NT2/D1 (cell line): Measurements from ENCODE around the gene STK24.
"Not testable (repeated sequence)": the region's sequence is repeated elsewhere in the genome, so short reads cannot be mapped to it uniquely, and the experiment has no call there.

Experiments used
- DNase-seq: peaks from one replicate; pipeline ENCODE4 v3.0.0-alpha.2; 2011; ENCODE audit warnings: low read depth, low spot score
- H3K27me3 ChIP-seq: 2 replicates; pipeline ENCODE4 v1.6.0; 2011; ENCODE audit warnings: mild to moderate bottlenecking; ENCODE audit not compliant: insufficient read length, insufficient read depth
- H3K36me3 ChIP-seq: 2 replicates; pipeline ENCODE4 v1.6.1; 2011; ENCODE audit warnings: mild to moderate bottlenecking, low read length, mixed read lengths; ENCODE audit not compliant: insufficient read depth, insufficient read length
- H3K4me1 ChIP-seq: 2 replicates; pipeline ENCODE4 v1.5.1; 2011; ENCODE audit not compliant: insufficient read depth, insufficient read length
- H3K4me3 ChIP-seq: 2 replicates; pipeline ENCODE4 v1.5.1; 2011; ENCODE audit warnings: low read depth; ENCODE audit not compliant: insufficient read length
- H3K9ac ChIP-seq: 2 replicates; pipeline ENCODE4 v1.6.0; 2011; ENCODE audit warnings: low read depth; ENCODE audit not compliant: insufficient read length
- H3K9me3 ChIP-seq: 2 replicates; pipeline ENCODE4 v1.5.1; 2011; ENCODE audit warnings: mild to moderate bottlenecking, low read length; ENCODE audit not compliant: insufficient read depth
- SUZ12 ChIP-seq: IDR thresholded peaks from 2 replicates; pipeline ENCODE4 v1.6.1; 2011; ENCODE audit not compliant: insufficient read length, insufficient read depth; ENCODE audit errors: extremely low read depth
- YY1 ChIP-seq: IDR thresholded peaks from 2 replicates; pipeline ENCODE4 v1.6.1; 2011; ENCODE audit not compliant: insufficient read length, insufficient read depth
- ZNF274 ChIP-seq: IDR thresholded peaks from 2 replicates; pipeline ENCODE4 v1.6.1; 2011; ENCODE audit warnings: mild to moderate bottlenecking, low read depth, low read length

STK24 gene

GRCh38 chr13:98580420-98580819, 3.5 kb upstream of the STK24 start:
- Histone ChIP-seq H3K9me3 (no peaks in the 10 kb centered on the region), H3K4me3 (no peak overlapping the region), H3K36me3 (no peaks in the 10 kb centered on the region), H3K9ac (no peak overlapping the region), H3K27me3 (no peaks in the 10 kb centered on the region), H3K4me1 (peaks cover 2% of the 10 kb centered on the region)
- DNase-seq, result no peak
- TF ChIP-seq SUZ12, result no peak

GRCh38 chr13:98577836-98578285, 954 bp upstream of the STK24 start:
- H3K27me3 ChIP-seq, result no peaks in the 10 kb centered on the region
- TF ChIP-seq ZNF274 (no peak), YY1 (no peak), SUZ12 (no peak)
- DNase-seq, result no peak
- H3K36me3 ChIP-seq, result no peaks in the 10 kb centered on the region
- no peaks in the 10 kb centered on the region for H3K9me3 ChIP-seq
- H3K4me3 ChIP-seq, result peak overlapping the region; percentile 65
- H3K4me1 ChIP-seq, result peaks cover 2% of the 10 kb centered on the region
- peak overlapping the region; percentile 93 for H3K9ac ChIP-seq

- no peak for DNase-seq
- Histone ChIP-seq H3K36me3 (no peaks in the 10 kb centered on the region), H3K9me3 (no peaks in the 10 kb centered on the region), H3K9ac (peak overlapping the region; percentile 92), H3K27me3 (no peaks in the 10 kb centered on the region), H3K4me1 (peaks cover 7% of the 10 kb centered on the region), H3K4me3 (peak overlapping the region; percentile 73)
- no peak for TF ChIP-seq ZNF274
- TF ChIP-seq YY1, result no peak
- no peak for TF ChIP-seq SUZ12
These were observed 534 bp downstream of the STK24 start for GRCh38 chr13:98576200-98576945.

DNA sequence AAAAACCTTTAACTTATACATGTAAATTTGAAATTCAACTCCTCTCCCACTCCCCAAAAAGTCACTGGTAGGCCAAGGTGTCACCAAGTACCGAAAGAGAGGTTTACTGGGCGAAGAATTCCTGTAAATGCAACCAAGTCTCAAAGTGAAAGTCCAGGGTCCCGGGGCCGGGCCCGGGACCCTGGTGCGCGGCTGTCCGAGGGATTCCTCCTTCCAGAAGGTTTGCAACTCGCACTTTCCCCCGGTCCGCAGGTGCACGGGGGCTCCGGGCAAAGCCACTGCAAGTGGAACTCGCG, 1.1 kb downstream of the STK24 start:
- no peak for DNase-seq

DNA sequence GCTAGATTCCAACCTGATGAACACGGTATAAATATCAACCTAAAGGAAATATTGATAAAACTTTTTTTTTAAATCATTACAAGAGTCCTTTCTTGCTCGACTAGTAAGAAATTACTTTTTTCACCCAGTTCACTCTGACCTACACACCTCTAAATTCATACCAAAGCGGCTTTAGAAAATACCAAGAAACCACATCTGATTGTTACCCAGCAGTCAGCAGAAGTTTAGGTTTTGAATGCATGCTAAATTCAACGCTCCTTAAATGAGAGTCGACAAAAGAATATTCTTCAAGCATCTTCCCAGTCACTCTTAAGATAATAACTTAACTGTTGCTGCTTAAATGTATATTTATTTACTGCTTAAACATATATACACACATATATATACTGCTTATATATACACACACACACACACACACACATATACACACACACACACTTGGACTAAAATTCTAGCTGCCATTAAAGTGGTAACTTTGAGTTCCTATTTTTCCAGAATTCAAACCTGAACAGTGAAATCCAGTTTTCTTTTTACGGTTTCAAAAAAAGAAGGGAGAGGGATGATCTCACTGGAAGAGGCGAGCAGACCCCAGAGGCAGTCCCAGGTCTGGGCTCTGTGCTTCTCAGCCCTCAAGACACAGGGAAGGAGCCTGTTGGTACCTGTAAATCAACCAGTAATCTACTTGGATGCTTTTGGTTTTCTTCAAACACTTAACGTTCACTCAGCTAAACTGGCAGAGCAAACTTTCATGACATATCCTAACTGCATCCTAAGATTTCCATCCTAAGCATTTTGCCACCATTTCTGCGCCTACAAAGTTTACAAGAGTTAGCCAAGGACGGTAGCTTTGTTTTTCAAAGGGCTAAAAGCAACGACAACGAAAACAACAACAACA, 1.7 kb downstream of the STK24 start:
- no peaks in the 10 kb centered on the region for H3K9me3 ChIP-seq
- peaks cover 10% of the 10 kb centered on the region for H3K4me1 ChIP-seq
- H3K27me3 ChIP-seq, result no peaks in the 10 kb centered on the region
- H3K36me3 ChIP-seq, result no peaks in the 10 kb centered on the region
- peak overlapping the region; percentile 73 for H3K4me3 ChIP-seq
- peak overlapping the region; percentile 92 for H3K9ac ChIP-seq
- no peak for DNase-seq
- TF ChIP-seq SUZ12, result no peak
- no peak for TF ChIP-seq ZNF274
- TF ChIP-seq YY1, result no peak

More for the DNA sequence above, 1.1 kb downstream of the STK24 start:
- Histone ChIP-seq H3K27me3 (no peaks in the 10 kb centered on the region), H3K9ac (peak overlapping the region; percentile 92), H3K9me3 (no peaks in the 10 kb centered on the region), H3K4me3 (peak overlapping the region; percentile 73), H3K4me1 (peaks cover 10% of the 10 kb centered on the region), H3K36me3 (no peaks in the 10 kb centered on the region)
- TF ChIP-seq YY1, result no peak
- no peak for TF ChIP-seq ZNF274
- TF ChIP-seq SUZ12, result no peak

- peaks cover 5% of the 10 kb centered on the region for H3K36me3 ChIP-seq
- DNase-seq, result no peak
- H3K4me3 ChIP-seq, result no peak overlapping the region
- no peaks in the 10 kb centered on the region for H3K9me3 ChIP-seq
- peaks cover 9% of the 10 kb centered on the region for H3K4me1 ChIP-seq
- TF ChIP-seq YY1 (no peak), ZNF274 (no peak), SUZ12 (no peak)
- H3K9ac ChIP-seq, result no peak overlapping the region
- H3K27me3 ChIP-seq, result no peaks in the 10 kb centered on the region
These were observed 4.8 kb downstream of the STK24 start for GRCh38 chr13:98571955-98572662.

GRCh38 chr13:98570929-98571372, 6.0 kb downstream of the STK24 start:
- H3K27me3 ChIP-seq, result no peaks in the 10 kb centered on the region
- TF ChIP-seq SUZ12, result no peak
- TF ChIP-seq YY1, result no peak
- no peak for TF ChIP-seq ZNF274
- peaks cover 12% of the 10 kb centered on the region for H3K4me1 ChIP-seq
- H3K9ac ChIP-seq, result no peak overlapping the region
- no peak overlapping the region for H3K4me3 ChIP-seq
- H3K36me3 ChIP-seq, result peaks cover 5% of the 10 kb centered on the region
- no peaks in the 10 kb centered on the region for H3K9me3 ChIP-seq
- no peak for DNase-seq

DNA sequence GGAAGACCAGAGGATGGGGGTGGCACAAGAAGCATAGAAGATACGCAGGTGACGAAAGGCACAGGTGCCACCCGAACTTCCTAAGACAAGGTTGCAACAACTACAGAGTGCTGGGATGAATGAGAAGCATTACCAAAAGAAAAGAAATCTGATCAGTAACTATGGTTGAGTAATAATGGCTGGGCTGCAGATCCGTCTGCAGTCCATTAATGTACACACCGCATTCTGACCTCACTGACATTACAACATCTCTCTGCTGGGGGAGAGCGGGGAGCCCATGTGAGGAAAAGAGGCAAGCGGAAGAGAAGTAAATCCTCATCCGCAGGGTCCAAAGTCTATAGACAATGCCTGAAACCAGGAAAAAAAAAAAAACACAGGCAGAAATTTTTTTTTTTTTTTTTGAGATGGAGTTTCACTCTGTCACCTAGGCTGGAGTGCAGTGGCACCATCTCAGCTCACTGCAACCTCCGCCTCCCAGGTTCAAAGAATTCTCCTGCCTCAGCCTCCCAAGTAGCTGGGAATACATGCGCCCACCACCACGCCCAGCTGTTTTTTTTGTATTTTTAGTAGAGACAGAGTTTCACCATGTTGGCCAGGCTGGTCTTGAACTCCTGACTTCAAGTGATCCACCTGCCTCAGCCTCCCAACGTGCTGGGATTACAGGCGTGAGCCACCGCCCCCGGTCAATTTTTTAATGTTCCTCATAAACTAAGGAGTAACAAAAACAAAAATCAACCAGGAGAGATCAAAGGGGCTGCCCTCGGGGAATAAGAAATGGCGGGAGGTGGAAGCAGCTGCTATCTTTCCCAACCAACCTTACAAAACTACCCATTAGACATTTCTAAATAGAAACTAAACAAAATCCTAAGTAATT, 7.2 kb downstream of the STK24 start:
- DNase-seq, result not testable (repeated sequence)

More for the DNA sequence above, 7.2 kb downstream of the STK24 start:
- not testable (repeated sequence) for H3K36me3 ChIP-seq, H3K9ac ChIP-seq, H3K4me3 ChIP-seq, H3K9me3 ChIP-seq, H3K27me3 ChIP-seq
- peaks cover 14% of the 10 kb centered on the region for H3K4me1 ChIP-seq
